Testis (tissue), 2 donors: ENCODE results near the gene SYNDIG1.

Experiments used
- CTCF ChIP-seq, 3 experiments: fragments of 450-650 bp in 2 of 3; fragments of 200-600 bp in 1 of 3; sonication (generic) in 1 of 3; IDR thresholded peaks; one replicate each; pipeline ENCODE4 v1.5.1; 2016 to 2019; ENCODE audit warnings: antibody characterized with exemption in 3 of 3, mild to moderate bottlenecking in 2 of 3, moderate library complexity in 1 of 3
- POLR2A ChIP-seq: fragments of 450-650 bp; IDR thresholded peaks from one replicate; pipeline ENCODE4 v1.6.1; 2017; ENCODE audit warnings: antibody characterized with exemption, mild to moderate bottlenecking, moderate library complexity

GRCh38 chr20:24665196-24665595 lies 195.8 kb downstream of the SYNDIG1 start:
- TF ChIP-seq CTCF (IDR thresholded peaks at IDR 0.05) (no peak), POLR2A (no peak)
